Lung (tissue), 12 donors: ENCODE data around the gene ADAM10. TPM values are rescaled to one million over a fixed set of nuclear protein-coding genes. Genes with fewer than 3 reads are reported as not detected.

ENCODE experiments used
- ATAC-seq: fragments of 200-7000 bp; cut with Tn5 transposase; one replicate; pipeline ENCODE4 v1.9.1; 2020; ENCODE audit warnings: moderate number of reproducible peaks; ENCODE audit not compliant: insufficient read depth, low FRiP score
- DNase-seq, 3 donors: peaks; one replicate each; pipeline ENCODE4 v3.0.0-alpha.2; 2013 to 2017
- H3K27ac ChIP-seq, 2 donors: one replicate each; pipeline ENCODE4 v1.5.1; 2013; ENCODE audit warnings: mild to moderate bottlenecking in 2 of 2, moderate library complexity in 2 of 2, control low read depth in 1 of 2, inconsistent platforms in 1 of 2, low read depth in 1 of 2, low read length in 1 of 2
- H3K27me3 ChIP-seq, 3 donors: one replicate each; pipeline ENCODE4 v1.5.1; 2013; ENCODE audit warnings: low read length in 2 of 3; ENCODE audit not compliant: control insufficient read depth in 3 of 3, insufficient read depth in 3 of 3
- H3K36me3 ChIP-seq, 4 donors: one replicate each; pipeline ENCODE4 v1.5.1; 2013; ENCODE audit warnings: low read length in 4 of 4, mild to moderate bottlenecking in 1 of 4, moderate library complexity in 1 of 4; ENCODE audit not compliant: control insufficient read depth in 4 of 4, insufficient read depth in 4 of 4
- H3K4me1 ChIP-seq, 5 donors: one replicate each; pipeline ENCODE4 v1.5.1; 2013; ENCODE audit warnings: low read length in 5 of 5, mild to moderate bottlenecking in 2 of 5, moderate library complexity in 1 of 5; ENCODE audit not compliant: control insufficient read depth in 5 of 5, insufficient read depth in 5 of 5
- H3K4me3 ChIP-seq: one replicate; pipeline ENCODE4 v1.5.1; 2013; ENCODE audit warnings: mild to moderate bottlenecking, control low read depth, moderate library complexity
- H3K9ac ChIP-seq, 2 donors: one replicate each; pipeline ENCODE4 v1.5.1; 2013; ENCODE audit warnings: low read length in 2 of 2, control low read depth in 1 of 2; ENCODE audit not compliant: insufficient read depth in 1 of 2
- H3K9me3 ChIP-seq, 4 donors: one replicate each; pipeline ENCODE4 v1.5.1; 2013; ENCODE audit warnings: low read length in 3 of 4, mild to moderate bottlenecking in 1 of 4, moderate library complexity in 1 of 4; ENCODE audit not compliant: control insufficient read depth in 4 of 4, insufficient read depth in 3 of 4
- CTCF ChIP-seq: IDR thresholded peaks from 2 replicates; pipeline ENCODE4 v1.5.1; 2012; ENCODE audit warnings: mild to moderate bottlenecking; ENCODE audit errors: control extremely low read depth, extremely low read depth
- WGBS, 2 donors: extraction: QIAGEN DNeasy Blood & Tissue Kit; methylation state at CpG; one replicate each; pipeline ENCODE4 v1.1.7; 2013; 5-methylcytosine and 5-hydroxymethylcytosine counted together
- polyA plus RNA-seq, 2 donors: library from polyadenylated mRNA; stranded (reverse); fragments of 200-250 nt; gene quantifications; one replicate each; pipeline ENCODE4 v1.2.1, GENCODE V29; 2013
- total RNA-seq, 2 donors: library from RNA; depleted of rRNA in 1 of 2; stranded (reverse); fragments of >200 nt in 1 of 2; gene quantifications; one replicate each; pipeline ENCODE4 v1.2.1, GENCODE V29; 2014 to 2021
- donor health status: control.
- donor health status: control.
- donor health status: Bipolar disorder and iron deficiency.
- donor health status: healthy.
- donor health status: DM: yes; HTN: yes; CAD: no.

ADAM10 gene
- total and polyA plus RNA-seq, 4 donors: 9.7 to 274 (median 88.6) TPM

DNA sequence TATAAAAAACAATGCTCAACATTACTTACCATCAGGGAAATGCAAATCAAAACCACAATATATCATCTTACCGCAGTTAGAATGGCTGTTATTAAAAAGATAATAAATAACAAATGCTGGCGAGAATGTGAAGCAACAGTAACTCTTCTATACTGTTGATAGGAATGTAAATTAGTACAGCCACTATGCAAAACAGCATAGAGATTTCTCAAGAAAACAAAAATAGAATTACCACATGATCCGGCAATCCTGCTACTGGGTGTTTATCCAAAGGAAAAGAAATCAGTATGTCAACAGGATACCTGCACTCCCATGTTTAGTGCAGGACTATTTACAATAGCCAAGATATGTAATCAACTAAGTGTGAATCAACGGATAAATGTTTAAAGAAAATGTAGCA, 48.1 kb downstream of the ADAM10 start:
- H3K4me1 ChIP-seq: peaks cover 0 to 16% (median 0%) of the 10 kb centered on the region in 5 donors
- peaks cover 0 to 7% (median 3%) of the 10 kb centered on the region in 4 donors for H3K9me3 ChIP-seq
- no peak for TF ChIP-seq CTCF
- peaks cover 0 to 10% (median 5%) of the 10 kb centered on the region in 4 donors for H3K36me3 ChIP-seq
- ATAC-seq (no peak), DNase-seq (no peak)
- 82 to 84% methylated on average over 4 of the region's 4 CpGs for WGBS, 2 donors
- no peaks in the 10 kb centered on the region for H3K27me3 ChIP-seq
- H3K9ac ChIP-seq: no peak overlapping the region
- H3K27ac ChIP-seq: no peak overlapping the region
- H3K4me3 ChIP-seq: no peak overlapping the region

DNA sequence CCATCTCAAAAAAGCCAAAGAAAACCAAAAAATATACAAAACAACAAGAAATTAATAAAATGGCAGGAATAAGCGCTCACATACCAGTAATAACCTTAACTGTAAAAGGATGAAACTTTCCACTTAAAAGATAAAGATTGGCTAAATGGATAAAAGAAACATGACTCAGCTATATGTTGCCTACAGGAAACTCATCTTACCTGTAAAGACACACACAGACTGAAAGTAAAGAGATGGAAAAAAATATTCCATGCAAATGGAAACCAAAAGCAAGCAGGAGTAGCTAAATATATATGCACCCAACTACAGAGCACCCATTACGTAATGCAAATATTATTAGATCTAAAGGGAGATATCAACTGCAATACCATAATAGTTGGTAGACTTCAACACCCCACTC, 49.7 kb downstream of the ADAM10 start:
- TF ChIP-seq CTCF: no peak
- no peak overlapping the region for H3K9ac ChIP-seq
- 98 to 100% methylated on average over 2 of the region's 2 CpGs for WGBS, 2 donors

GRCh38 chr15:58698887-58699641, 50.4 kb downstream of the ADAM10 start:
- ATAC-seq: no peak
- Histone ChIP-seq H3K4me1 (peaks cover 0 to 18% (median 4%) of the 10 kb centered on the region in 5 donors), H3K27ac (no peak overlapping the region), H3K9me3 (peaks cover 0 to 7% (median 3%) of the 10 kb centered on the region in 4 donors), H3K36me3 (peaks cover 0 to 8% (median 4%) of the 10 kb centered on the region in 4 donors), H3K4me3 (no peak overlapping the region), H3K9ac (no peak overlapping the region), H3K27me3 (no peaks in the 10 kb centered on the region)
- TF ChIP-seq CTCF: no peak
- WGBS, 2 donors: 93% methylated on average over 2 of the region's 2 CpGs
- no peak for DNase-seq

More for the DNA sequence above, 49.7 kb downstream of the ADAM10 start:
- Histone ChIP-seq H3K4me3 (no peak overlapping the region), H3K36me3 (peaks cover 0 to 10% (median 5%) of the 10 kb centered on the region in 4 donors), H3K27ac (no peak overlapping the region), H3K9me3 (peaks cover 0 to 7% (median 3%) of the 10 kb centered on the region in 4 donors), H3K4me1 (peaks cover 0 to 16% (median 3%) of the 10 kb centered on the region in 5 donors), H3K27me3 (no peaks in the 10 kb centered on the region)
- ATAC-seq: no peak
- no peak for DNase-seq
